ENCODE measurements around the gene TBC1D22A.

The TBC1D22A gene

DNA sequence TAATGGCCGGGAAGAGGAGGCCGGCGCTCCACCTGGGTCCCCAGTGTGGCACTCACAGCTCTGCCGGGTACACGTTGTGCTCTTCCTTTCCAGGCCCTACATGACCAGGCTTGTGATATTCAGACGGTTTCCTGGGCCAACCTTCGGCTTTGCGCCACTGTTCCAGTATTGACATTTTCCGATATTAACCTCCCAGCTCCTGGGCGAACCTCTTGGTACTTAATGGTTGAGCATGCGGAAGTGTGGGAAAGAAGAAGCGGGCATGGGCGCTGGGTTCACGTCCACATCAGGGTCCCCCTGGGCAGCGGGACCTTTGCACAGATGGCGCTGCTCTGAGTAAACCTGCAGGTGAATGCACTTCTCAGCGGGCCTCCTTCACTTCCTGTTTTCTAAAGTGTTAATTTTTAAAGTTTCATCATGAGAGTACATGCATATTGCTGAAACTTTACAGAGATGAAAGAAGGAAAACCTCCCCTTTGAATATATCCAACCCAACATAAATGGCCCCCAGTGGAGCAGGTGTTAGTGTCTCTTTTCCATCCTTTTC, 286.7 kb downstream of the TBC1D22A start:
- in situ Hi-C loops (cut with HindIII; ENCODE audit: low sequenced_read_pairs), result loop anchor here (5.0 kb wide), 1 partner anchor 103 kb away; no protein-coding TSS in a partner anchor

DNA sequence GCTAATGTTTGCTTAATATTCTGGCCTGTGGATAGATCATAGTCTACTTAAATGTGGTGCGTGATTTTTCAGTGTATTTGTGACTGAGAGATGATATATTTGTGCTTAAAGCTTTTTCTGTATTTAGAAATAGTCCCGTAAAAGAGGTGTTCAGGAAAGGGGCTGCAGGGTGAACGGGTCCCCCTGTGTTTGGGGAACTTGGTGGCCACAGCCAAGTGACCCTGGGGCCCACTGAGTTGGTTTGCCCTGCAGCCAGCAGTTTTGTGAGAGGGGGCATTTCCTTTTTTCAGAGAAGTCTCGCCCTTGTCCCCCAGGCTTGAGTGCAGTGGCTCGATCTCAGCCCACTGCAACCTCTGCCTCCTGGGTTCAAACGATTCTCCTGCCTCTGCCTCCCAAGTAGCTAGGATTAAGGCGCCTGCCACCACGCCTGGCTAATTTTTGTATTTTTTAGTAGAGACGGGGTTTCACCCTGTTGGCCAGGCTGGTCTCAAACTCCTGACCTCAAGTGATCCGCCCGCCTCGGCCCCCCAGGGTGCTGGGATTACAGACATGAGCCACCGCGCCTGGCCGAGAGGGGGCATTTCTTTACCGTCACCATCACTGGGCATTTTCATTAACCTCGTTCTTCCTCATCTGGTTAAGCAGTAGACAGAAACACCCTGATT, 287.4 kb downstream of the TBC1D22A start:
- in situ Hi-C loops (cut with HindIII; ENCODE audit: low sequenced_read_pairs), result loop anchor here (5.0 kb wide), 1 partner anchor 102 kb away; no protein-coding TSS in a partner anchor

GRCh38 chr22:47050401-47051051, 288.1 kb downstream of the TBC1D22A start:
- in situ Hi-C loops (cut with HindIII; ENCODE audit: low sequenced_read_pairs), result no loop called here

DNA sequence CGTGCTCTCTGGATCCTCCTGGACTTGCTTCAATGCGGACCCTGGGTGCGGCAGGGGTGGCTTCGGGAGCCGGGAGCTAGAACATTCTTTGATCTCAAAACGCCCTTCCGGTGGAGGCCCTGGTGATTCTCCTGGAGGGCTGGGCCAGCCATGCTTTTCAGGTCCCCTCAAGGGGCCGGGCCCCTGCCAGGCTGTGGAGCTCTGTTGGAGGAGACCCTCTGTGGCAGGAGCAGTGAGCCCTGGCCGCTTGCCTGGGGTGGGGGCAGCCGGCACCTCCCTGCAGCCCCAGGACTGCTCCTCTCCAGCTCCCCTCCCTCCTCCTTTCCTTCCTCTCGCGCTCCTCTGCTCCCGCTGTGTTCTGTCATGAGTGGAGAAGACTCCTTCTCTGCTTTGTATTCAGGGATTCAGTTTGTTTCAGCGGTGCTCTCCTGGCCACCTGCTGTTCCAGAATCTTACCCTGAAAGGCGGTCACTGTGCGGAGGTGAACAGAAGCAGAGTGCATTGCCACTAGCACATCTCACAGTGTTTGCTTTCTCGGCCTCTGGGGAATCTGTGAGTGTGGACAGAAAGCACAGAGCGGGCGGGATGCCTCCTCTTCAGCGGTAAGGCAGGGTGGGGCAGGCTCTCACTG, 289.1 kb downstream of the TBC1D22A start:
- in situ Hi-C loops (cut with HindIII; ENCODE audit: low sequenced_read_pairs), result no loop called here

- in situ Hi-C loops (cut with HindIII; ENCODE audit: low sequenced_read_pairs), result no loop called here
These were observed 290.0 kb downstream of the TBC1D22A start for GRCh38 chr22:47052236-47053012.

- in situ Hi-C loops (cut with HindIII; ENCODE audit: low sequenced_read_pairs), result no loop called here
These were observed 290.7 kb downstream of the TBC1D22A start for GRCh38 chr22:47053013-47053725.

- in situ Hi-C loops (cut with HindIII; ENCODE audit: low sequenced_read_pairs), result no loop called here
These were observed 291.3 kb downstream of the TBC1D22A start for GRCh38 chr22:47053726-47054141.

- in situ Hi-C loops (cut with HindIII; ENCODE audit: low sequenced_read_pairs), result no loop called here
These were observed 292.0 kb downstream of the TBC1D22A start for GRCh38 chr22:47054231-47055072.

DNA sequence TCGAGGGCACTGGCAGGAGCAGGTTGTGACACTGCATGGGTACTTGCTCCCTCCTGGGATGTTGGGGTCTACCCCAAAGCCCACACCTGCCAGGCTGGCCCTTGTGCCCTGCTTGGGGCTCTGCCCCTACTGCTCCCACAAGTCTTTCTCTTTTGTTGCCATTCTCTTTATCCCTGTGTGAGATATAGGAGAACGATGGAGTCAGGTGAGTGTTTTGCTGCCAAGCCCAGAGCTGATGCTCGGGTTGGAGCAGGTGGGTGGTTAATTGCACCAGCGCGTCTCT, 292.6 kb downstream of the TBC1D22A start:
- in situ Hi-C loops (cut with HindIII; ENCODE audit: low sequenced_read_pairs), result no loop called here

GRCh38 chr22:47055461-47055860, 293.0 kb downstream of the TBC1D22A start:
- in situ Hi-C loops (cut with HindIII; ENCODE audit: low sequenced_read_pairs), result no loop called here

DNA sequence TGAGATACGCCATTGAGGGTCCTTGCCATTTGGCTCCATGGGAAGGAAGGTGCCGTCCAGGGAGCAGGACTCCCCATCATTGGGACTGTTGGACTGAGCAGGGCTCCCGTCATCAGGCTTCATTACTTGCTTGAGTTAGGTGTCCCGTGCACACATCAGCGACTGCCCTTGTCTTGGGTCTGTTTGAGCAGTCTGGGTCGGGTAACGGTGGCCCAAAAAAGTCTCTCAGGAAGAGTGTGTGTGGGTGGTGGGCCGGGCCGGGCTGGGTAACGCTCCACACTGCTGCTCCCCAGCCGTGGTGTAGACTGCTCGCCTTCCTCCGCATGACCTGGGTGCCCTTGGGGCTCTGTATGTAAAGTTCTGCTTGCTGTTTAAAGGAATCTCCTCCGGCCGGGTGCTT, 293.5 kb downstream of the TBC1D22A start:
- in situ Hi-C loops (cut with HindIII; ENCODE audit: low sequenced_read_pairs), result no loop called here

GRCh38 chr22:47056361-47056760, 293.9 kb downstream of the TBC1D22A start:
- in situ Hi-C loops (cut with HindIII; ENCODE audit: low sequenced_read_pairs), result no loop called here

- in situ Hi-C loops (cut with HindIII; ENCODE audit: low sequenced_read_pairs), result no loop called here
These were observed 294.5 kb downstream of the TBC1D22A start for GRCh38 chr22:47056776-47057470.

DNA sequence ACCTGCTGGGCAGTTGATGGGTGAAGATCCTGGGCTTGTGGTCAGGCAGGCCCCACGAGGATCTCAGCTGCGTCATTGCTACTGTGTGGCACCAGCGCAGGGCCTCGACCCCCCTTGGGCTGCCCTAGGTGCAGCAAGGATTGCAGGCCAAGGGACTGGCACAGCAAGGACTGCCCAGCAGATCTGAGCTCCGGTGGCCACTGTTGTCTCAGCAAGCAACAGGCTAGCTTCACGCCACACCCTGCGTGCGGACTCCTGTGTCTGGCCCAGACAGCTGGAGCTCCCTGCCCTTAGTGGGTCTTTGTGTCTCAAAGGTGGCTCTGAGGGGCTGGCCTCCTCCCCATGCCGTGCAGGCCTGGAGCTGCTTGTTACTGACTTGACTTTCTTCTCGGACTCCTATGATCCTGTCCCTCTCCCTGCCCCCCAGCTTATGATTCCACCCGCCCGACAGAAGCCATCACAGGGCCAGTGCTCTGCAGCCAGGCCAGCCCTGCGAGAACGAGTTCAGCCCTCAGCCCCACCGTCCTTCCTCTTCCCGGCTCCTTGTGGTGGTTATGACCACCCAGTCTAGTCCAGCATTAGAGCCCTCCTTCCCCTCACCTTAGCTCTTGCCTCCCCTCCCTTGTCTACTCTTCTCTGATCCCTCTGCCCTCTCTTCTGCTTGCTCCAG, 295.6 kb downstream of the TBC1D22A start:
- in situ Hi-C loops (cut with HindIII; ENCODE audit: low sequenced_read_pairs), result no loop called here

- in situ Hi-C loops (cut with HindIII; ENCODE audit: low sequenced_read_pairs), result no loop called here
These were observed 296.6 kb downstream of the TBC1D22A start for GRCh38 chr22:47059076-47059475.

- in situ Hi-C loops (cut with HindIII; ENCODE audit: low sequenced_read_pairs), result no loop called here
These were observed 297.3 kb downstream of the TBC1D22A start for GRCh38 chr22:47059701-47060161.

DNA sequence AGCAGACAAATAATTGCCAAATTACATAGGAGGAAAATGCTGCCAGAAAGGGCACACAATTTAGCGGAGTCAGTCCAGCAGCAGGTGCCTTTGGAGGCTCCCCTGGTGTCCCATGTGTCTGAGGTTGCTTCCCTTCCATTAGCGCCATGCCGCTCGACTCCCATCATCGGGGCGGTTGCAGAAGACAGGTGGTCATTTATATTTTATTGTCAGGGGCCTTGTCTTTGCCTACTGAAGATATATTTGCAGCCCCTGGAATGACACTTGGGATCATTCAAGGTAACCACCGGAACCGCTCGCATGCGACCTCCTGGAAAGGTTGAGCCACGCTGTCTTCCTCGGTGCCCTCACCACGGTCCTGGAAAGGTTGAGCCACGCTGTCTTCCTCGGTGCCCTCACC, 298.3 kb downstream of the TBC1D22A start:
- in situ Hi-C loops (cut with HindIII; ENCODE audit: low sequenced_read_pairs), result no loop called here

- in situ Hi-C loops (cut with HindIII; ENCODE audit: low sequenced_read_pairs), result no loop called here
These were observed 298.8 kb downstream of the TBC1D22A start for GRCh38 chr22:47061226-47061625.
